ENCODE measurements around the gene UACA.
"Not testable (repeated sequence)": the region's sequence is repeated elsewhere in the genome, so short reads cannot be mapped to it uniquely, and the experiment has no call there.

UACA gene

DNA sequence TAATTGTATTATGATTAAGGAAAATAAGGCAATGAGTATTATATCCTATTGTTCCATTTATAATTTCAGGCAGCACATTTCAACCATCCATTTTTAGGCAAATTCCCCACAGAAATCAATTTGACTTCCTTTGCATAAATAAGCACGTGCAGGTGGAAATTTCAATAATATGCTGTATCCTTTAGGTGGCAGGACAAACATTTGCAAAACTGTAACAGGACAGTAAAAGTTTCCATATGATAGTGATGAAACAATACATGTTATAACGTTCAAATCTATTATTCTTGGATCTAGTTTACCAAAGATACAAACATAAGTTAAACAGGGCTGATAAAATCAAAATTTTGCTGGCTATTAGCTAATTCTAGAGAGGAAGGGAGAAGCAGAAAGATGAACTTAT, 8.5 kb downstream of the UACA start:
- DNase-seq (ENCODE audit: low read depth): no peak
- H3K4me3 ChIP-seq (ENCODE audit: low read depth, low read length): no peak overlapping the region
- TF ChIP-seq POLR2A (IDR thresholded peaks at IDR 0.05; ENCODE audit: extremely low read depth, insufficient read length) (no peak), MYC (IDR thresholded peaks at IDR 0.05; ENCODE audit: low read depth, low read length) (no peak)
- TF ChIP-seq, protein P1, sequence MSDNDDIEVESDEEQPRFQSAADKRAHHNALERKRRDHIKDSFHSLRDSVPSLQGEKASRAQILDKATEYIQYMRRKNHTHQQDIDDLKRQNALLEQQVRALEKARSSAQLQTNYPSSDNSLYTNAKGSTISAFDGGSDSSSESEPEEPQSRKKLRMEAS (IDR thresholded peaks at IDR 0.05; ENCODE audit: low read depth, low read length): no peak
- TF ChIP-seq, protein P2, sequence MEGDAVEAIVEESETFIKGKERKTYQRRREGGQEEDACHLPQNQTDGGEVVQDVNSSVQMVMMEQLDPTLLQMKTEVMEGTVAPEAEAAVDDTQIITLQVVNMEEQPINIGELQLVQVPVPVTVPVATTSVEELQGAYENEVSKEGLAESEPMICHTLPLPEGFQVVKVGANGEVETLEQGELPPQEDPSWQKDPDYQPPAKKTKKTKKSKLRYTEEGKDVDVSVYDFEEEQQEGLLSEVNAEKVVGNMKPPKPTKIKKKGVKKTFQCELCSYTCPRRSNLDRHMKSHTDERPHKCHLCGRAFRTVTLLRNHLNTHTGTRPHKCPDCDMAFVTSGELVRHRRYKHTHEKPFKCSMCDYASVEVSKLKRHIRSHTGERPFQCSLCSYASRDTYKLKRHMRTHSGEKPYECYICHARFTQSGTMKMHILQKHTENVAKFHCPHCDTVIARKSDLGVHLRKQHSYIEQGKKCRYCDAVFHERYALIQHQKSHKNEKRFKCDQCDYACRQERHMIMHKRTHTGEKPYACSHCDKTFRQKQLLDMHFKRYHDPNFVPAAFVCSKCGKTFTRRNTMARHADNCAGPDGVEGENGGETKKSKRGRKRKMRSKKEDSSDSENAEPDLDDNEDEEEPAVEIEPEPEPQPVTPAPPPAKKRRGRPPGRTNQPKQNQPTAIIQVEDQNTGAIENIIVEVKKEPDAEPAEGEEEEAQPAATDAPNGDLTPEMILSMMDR (IDR thresholded peaks at IDR 0.05; ENCODE audit: low read depth, low read length): no peak

DNA sequence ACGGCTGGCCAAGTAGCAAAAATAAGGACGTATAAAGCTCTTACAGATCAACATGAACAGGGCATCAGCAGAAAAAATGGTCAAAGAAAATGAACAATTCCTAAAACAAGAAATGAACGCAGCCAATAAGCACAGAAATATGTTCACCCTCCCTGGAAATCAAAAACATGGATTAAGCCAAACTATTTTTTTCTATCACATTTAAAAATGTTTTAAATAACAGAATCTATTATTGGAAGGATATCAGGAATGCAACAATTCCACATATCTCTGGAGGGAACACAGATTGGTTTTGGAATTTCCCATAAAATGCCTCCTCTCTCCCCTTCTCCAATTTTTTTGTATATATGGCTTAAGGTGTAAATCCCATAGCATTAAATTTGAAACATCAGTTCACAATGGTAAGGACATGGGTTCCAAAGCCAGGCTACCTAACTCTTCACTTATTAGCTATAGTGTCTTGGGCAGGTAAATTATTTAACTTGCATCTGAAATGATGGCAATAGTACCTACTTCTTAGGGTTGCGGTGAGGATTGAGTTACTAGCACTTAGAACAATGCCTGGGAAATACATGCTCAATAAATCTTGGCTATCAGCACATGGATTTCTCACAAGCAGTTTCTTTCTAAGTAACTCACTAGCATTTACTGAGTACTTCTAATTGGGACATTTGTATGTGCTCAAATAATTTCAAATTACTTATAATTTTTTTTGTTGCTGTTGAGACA, 10.1 kb downstream of the UACA start:
- TF ChIP-seq, protein P1 (IDR thresholded peaks at IDR 0.05; ENCODE audit: low read depth, low read length): no peak
- no peak for TF ChIP-seq MYC (IDR thresholded peaks at IDR 0.05; ENCODE audit: low read depth, low read length)
- TF ChIP-seq POLR2A (IDR thresholded peaks at IDR 0.05; ENCODE audit: extremely low read depth, insufficient read length): no peak
- TF ChIP-seq, protein P2 (IDR thresholded peaks at IDR 0.05; ENCODE audit: low read depth, low read length): no peak
- no peak for DNase-seq (ENCODE audit: low read depth)
- H3K4me3 ChIP-seq (ENCODE audit: low read depth, low read length): no peak overlapping the region

DNA sequence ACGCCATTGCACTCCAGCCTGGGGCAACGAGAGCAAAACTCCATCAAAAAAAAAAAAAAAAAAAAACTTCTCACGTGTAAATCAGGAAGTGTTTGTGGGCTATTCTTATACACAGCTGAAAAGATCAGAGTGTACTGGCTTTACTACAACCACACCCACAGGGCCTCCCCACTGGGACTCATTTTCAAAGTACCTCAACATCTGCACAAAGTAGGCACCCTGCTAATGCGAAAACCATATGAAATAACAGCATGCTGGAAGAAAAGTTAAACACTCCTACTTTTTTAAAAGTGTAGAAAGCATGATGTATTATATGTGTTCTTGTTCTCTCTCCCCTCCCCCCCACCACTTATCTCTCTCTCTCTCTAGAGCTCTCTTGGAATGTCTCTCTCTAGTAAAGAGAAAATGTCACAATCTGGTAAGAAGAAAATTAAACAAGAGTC, 11.1 kb downstream of the UACA start:
- no peak for DNase-seq (ENCODE audit: low read depth)
- no peak overlapping the region for H3K4me3 ChIP-seq (ENCODE audit: low read depth, low read length)
- TF ChIP-seq, protein P2 (IDR thresholded peaks at IDR 0.05; ENCODE audit: low read depth, low read length): no peak
- no peak for TF ChIP-seq MYC (IDR thresholded peaks at IDR 0.05; ENCODE audit: low read depth, low read length)
- TF ChIP-seq, protein P1 (IDR thresholded peaks at IDR 0.05; ENCODE audit: low read depth, low read length): no peak
- TF ChIP-seq POLR2A (IDR thresholded peaks at IDR 0.05; ENCODE audit: extremely low read depth, insufficient read length): no peak

DNA sequence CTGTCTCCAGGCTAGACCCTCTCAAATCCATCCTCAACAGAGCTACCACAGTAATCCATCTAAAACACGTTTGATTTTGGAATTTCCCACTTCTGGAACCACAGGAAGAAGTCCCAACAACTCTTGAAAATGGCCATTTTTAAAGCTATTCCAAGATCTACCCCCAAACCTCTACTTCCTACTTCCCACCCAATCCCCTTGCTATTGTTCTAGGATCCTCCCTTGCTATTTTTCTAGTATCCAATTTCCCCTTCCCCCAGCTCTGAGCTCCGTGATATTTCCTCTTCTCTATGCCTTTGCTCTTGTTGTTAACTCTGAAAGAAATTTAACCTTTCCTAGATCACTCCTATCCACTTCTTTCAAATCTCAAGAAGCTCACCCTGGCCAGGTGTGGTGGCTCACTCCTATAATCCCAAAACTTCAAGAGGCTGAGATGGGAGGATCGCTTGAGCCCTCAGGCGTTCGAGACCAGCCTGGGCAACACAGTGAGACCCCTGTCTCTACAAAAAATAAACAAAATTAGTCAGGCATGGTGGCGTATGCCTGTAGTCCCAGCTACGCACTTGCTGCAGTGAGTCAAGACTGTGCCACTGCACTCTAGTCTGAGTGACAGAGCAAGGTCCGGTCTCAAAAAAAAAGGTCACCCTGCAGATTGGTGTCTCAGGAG, 13.0 kb downstream of the UACA start:
- DNase-seq (ENCODE audit: low read depth): no peak
- TF ChIP-seq, protein P1 (IDR thresholded peaks at IDR 0.05; ENCODE audit: low read depth, low read length): no peak
- TF ChIP-seq POLR2A (IDR thresholded peaks at IDR 0.05; ENCODE audit: extremely low read depth, insufficient read length) (no peak), MYC (IDR thresholded peaks at IDR 0.05; ENCODE audit: low read depth, low read length) (no peak)
- TF ChIP-seq, protein P2 (IDR thresholded peaks at IDR 0.05; ENCODE audit: low read depth, low read length): no peak
- no peak overlapping the region for H3K4me3 ChIP-seq (ENCODE audit: low read depth, low read length)

DNA sequence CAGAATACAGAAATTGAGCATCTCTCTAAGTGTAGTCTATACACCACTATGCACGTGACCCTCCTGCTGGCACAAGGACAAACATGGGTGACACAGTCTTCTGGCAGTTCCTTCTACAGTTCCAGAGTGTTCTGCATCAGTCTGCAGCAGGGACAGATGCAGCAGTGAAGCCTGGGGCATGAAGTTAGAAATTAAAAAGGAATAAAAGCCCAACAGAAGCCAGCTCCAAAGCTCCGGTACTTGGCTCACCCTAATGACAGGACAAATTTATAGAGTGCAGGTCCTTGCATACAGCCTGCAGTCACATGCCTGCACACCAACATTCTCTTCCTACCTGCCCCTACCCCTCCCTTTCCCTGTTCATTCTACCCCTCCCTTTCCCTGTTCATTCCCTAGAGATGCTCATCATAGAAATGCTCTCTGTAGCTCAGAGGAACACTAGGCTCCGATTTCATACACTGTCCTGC, 15.0 kb downstream of the UACA start:
- no peak overlapping the region for H3K4me3 ChIP-seq (ENCODE audit: low read depth, low read length)
- TF ChIP-seq, protein P1 (IDR thresholded peaks at IDR 0.05; ENCODE audit: low read depth, low read length): no peak
- TF ChIP-seq MYC (IDR thresholded peaks at IDR 0.05; ENCODE audit: low read depth, low read length) (no peak), POLR2A (IDR thresholded peaks at IDR 0.05; ENCODE audit: extremely low read depth, insufficient read length) (no peak)
- TF ChIP-seq, protein P2 (IDR thresholded peaks at IDR 0.05; ENCODE audit: low read depth, low read length): no peak
- DNase-seq (ENCODE audit: low read depth): no peak

DNA sequence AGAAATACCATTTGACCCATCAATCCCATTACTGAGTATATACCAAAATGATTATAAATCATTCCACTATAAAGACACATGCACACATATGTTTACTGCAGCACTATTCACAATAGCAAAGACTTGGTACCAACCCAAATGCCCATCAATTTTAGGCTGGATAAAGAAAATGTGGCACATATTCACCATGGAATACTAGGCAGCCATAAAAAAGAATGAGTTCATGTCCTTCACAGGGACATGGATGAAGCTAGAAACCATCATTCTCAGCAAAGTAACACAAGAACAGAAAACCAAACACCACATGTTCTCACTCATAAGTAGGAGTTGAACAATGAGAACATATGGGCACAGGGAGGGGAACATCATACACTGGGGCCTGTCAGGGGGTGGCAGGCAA, 16.8 kb downstream of the UACA start:
- DNase-seq (ENCODE audit: low read depth): not testable (repeated sequence)

More for the DNA sequence above, 16.8 kb downstream of the UACA start:
- not testable (repeated sequence) for H3K4me3 ChIP-seq (ENCODE audit: low read depth, low read length)

All from NB4 (cell line).